Transverse colon (tissue), 4 donors: ENCODE measurements around the gene PROX2. TPM values are rescaled to one million over a fixed set of nuclear protein-coding genes. Genes with fewer than 3 reads are reported as not detected.

Source experiments
- DNase-seq: peaks from one replicate; pipeline ENCODE4 v3.0.0-alpha.2; 2019
- H3K27ac ChIP-seq, 4 donors: fragments of 200-600 bp; sonication (generic); 2 replicates each; pipeline ENCODE4 v1.5.1; 2016 to 2018; ENCODE audit warnings: inconsistent platforms in 4 of 4
- H3K27me3 ChIP-seq: fragments of 200-600 bp; sonication (generic); 2 replicates; pipeline ENCODE4 v1.5.1; 2017; ENCODE audit warnings: inconsistent platforms
- H3K36me3 ChIP-seq, 4 donors: fragments of 200-600 bp; sonication (generic); 2 replicates each; pipeline ENCODE4 v1.5.1; 2017 to 2019; ENCODE audit warnings: inconsistent platforms in 4 of 4
- H3K4me1 ChIP-seq, 4 donors: fragments of 200-600 bp; sonication (generic); 2 replicates each; pipeline ENCODE4 v1.5.1; 2017 to 2020; ENCODE audit warnings: inconsistent platforms in 4 of 4
- H3K4me3 ChIP-seq, 4 donors: fragments of 200-600 bp; sonication (generic); 1 replicate in 1 of 4; 2 replicates in 3 of 4; pipeline versions ENCODE4 v1.5.1 to v1.6.1; 2017 to 2019; ENCODE audit warnings: inconsistent platforms in 4 of 4
- H3K9me3 ChIP-seq, 2 donors: fragments of 200-600 bp; sonication (generic); 2 replicates each; pipeline ENCODE4 v1.5.1; 2017 to 2019; ENCODE audit warnings: inconsistent platforms in 2 of 2
- CTCF ChIP-seq, 5 experiments: fragments of 200-600 bp in 3 of 5; fragments of 450-650 bp in 2 of 5; sonication (generic) in 3 of 5; IDR thresholded peaks; 1 replicate in 2 of 5; 2 replicates in 3 of 5; pipeline ENCODE4 v1.5.1; 2016 to 2017; ENCODE audit warnings: antibody characterized with exemption in 5 of 5, inconsistent platforms in 3 of 5, mild to moderate bottlenecking in 2 of 5, moderate library complexity in 1 of 5
- EP300 ChIP-seq: sonication (generic); formaldehyde crosslinking; IDR thresholded peaks from one replicate; pipeline ENCODE4 v1.6.1; 2017; ENCODE audit warnings: antibody characterized with exemption, low read depth
- POLR2A ChIP-seq: fragments of 450-650 bp; IDR thresholded peaks from one replicate; pipeline ENCODE4 v1.6.1; 2016; ENCODE audit warnings: antibody characterized with exemption, mild to moderate bottlenecking, moderate library complexity
- POLR2AphosphoS5 ChIP-seq, 3 donors: sonication (generic); formaldehyde crosslinking; IDR thresholded peaks; one replicate each; pipeline ENCODE4 v1.6.1; 2016; ENCODE audit warnings: antibody characterized with exemption in 3 of 3
- WGBS, 2 donors: methylation state at CpG; one replicate each; pipeline ENCODE4 v1.1.5; 2018; ENCODE audit warnings: low coverage in 1 of 2; 5-methylcytosine and 5-hydroxymethylcytosine counted together
- in situ Hi-C, 4 donors: fragments of 200-750 bp; cut with MboI; loops; one replicate each; pipeline versions ENCODE4 v1.15.0 to v1.15.1; 2017; ENCODE audit warnings: low sequenced_read_pairs in 3 of 4, low pct_ligation_motif_present in 1 of 4, low pct_unique_long_range_greater_than_20kb in 1 of 4
- intact Hi-C: fragments of 100-400 bp; cut with DNase I; formaldehyde crosslinking; loops from one replicate; pipeline ENCODE4 v1.15.1; 2023; ENCODE audit warnings: low total_unique reads
- total RNA-seq, 4 donors: library from RNA; depleted of rRNA; stranded (reverse); fragments of >200 nt; gene quantifications; one replicate each; pipeline ENCODE4 v1.1.0, GENCODE V29; 2016

The PROX2 gene
- total RNA-seq, 4 donors from 2014 or later = 0.79 TPM; not detected in 3

GRCh38 chr14:74909501-74909900 is 33.6 kb upstream of the PROX2 start:
- no peak for TF ChIP-seq POLR2AphosphoS5 (IDR thresholded peaks at IDR 0.05)
- no peak for TF ChIP-seq CTCF (IDR thresholded peaks at IDR 0.05)
- TF ChIP-seq POLR2A = no peak
- intact Hi-C loops (loop anchor here (5.0 kb wide), 1 partner anchor 47 kb away; no protein-coding TSS in a partner anchor), in situ Hi-C loops (no loop called here)

DNA sequence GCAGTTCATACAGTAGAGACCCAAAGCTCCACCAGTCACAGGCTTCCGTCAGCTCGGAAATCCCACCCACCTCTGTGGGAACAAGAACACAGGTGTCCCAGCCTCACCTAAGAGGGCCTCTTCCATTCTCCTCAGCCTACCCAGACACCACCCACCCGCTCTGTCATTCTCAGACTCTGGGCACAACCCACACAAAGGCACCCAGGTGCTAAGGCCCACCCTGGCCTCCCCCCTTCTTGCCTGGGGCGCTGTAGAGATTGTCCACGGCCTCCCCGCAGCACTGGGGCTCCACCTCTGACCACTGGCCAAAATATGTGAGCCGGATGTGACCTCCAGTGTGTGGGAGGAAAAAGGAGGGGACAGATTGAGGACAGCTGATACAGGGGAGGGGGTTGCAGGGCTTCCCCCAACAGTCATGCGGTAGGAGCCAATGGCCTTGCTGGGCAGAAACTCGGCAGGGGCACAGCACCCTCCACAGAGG is 33.0 kb upstream of the PROX2 start:
- in situ Hi-C loops = no loop called here
- intact Hi-C loops = loop anchor here (5.0 kb wide), 1 partner anchor 47 kb away; no protein-coding TSS in a partner anchor

More at GRCh38 chr14:74909501-74909900, 33.6 kb upstream of the PROX2 start:
- 94% methylated on average over 14 of the region's 14 CpGs; no CpG with 5 or more reads in 1 of the 2 donors for WGBS, 2 donors
- no peak overlapping the region for H3K4me3 ChIP-seq
- no peaks in the 10 kb centered on the region for H3K36me3 ChIP-seq
- H3K9me3 ChIP-seq = no peaks in the 10 kb centered on the region
- H3K4me1 ChIP-seq = peaks cover 6 to 16% (median 11%) of the 10 kb centered on the region in 4 donors
- H3K27me3 ChIP-seq = no peaks in the 10 kb centered on the region
- DNase-seq = no peak
- no peak overlapping the region for H3K27ac ChIP-seq

GRCh38 chr14:74907744-74908143 is 31.8 kb upstream of the PROX2 start:
- Histone ChIP-seq H3K4me3 (no peak overlapping the region), H3K27ac (no peak overlapping the region), H3K27me3 (no peaks in the 10 kb centered on the region), H3K36me3 (peaks cover 0 to 6% (median 0%) of the 10 kb centered on the region in 4 donors), H3K9me3 (no peaks in the 10 kb centered on the region), H3K4me1 (peaks cover 6 to 16% (median 11%) of the 10 kb centered on the region in 4 donors)
- intact Hi-C loops = loop anchor here (5.0 kb wide), 1 partner anchor 45 kb away; no protein-coding TSS in a partner anchor
- no peak for TF ChIP-seq POLR2A
- WGBS, 2 donors = 30 to 40% methylated on average over 1 to 6 of the region's 6 CpGs
- in situ Hi-C loops = no loop called here
- DNase-seq = no peak

More for the DNA sequence above, 33.0 kb upstream of the PROX2 start:
- no peak overlapping the region for H3K4me3 ChIP-seq
- H3K36me3 ChIP-seq = no peaks in the 10 kb centered on the region
- H3K4me1 ChIP-seq = peaks cover 6 to 16% (median 11%) of the 10 kb centered on the region in 4 donors
- no peak for TF ChIP-seq POLR2AphosphoS5 (IDR thresholded peaks at IDR 0.05)
- TF ChIP-seq CTCF (IDR thresholded peaks at IDR 0.05) = no peak
- TF ChIP-seq EP300 = no peak
- no peak for TF ChIP-seq POLR2A
- H3K27me3 ChIP-seq = no peaks in the 10 kb centered on the region
- 83% methylated on average over 9 of the region's 9 CpGs; no CpG with 5 or more reads in 1 of the 2 donors for WGBS, 2 donors
- no peak for DNase-seq
- H3K27ac ChIP-seq = no peak overlapping the region
- H3K9me3 ChIP-seq = no peaks in the 10 kb centered on the region

GRCh38 chr14:74906925-74907521 is 31.1 kb upstream of the PROX2 start:
- intact Hi-C loops = loop anchor here (5.0 kb wide), 1 partner anchor 45 kb away; no protein-coding TSS in a partner anchor
- H3K4me3 ChIP-seq = no peak overlapping the region
- peak; percentile 62 for DNase-seq
- H3K9me3 ChIP-seq = no peaks in the 10 kb centered on the region
- no peaks in the 10 kb centered on the region for H3K27me3 ChIP-seq
- peak in 3 of 5 experiments; percentile 12 to 29 (median 18) for TF ChIP-seq CTCF (IDR thresholded peaks at IDR 0.05)
- TF ChIP-seq POLR2AphosphoS5 (IDR thresholded peaks at IDR 0.05) = no peak
- peak; percentile 6 for TF ChIP-seq POLR2A
- H3K27ac ChIP-seq = no peak overlapping the region
- peaks cover 6 to 16% (median 11%) of the 10 kb centered on the region in 4 donors for H3K4me1 ChIP-seq
- WGBS, 2 donors = 62% methylated on average over 12 of the region's 12 CpGs; no CpG with 5 or more reads in 1 of the 2 donors
- in situ Hi-C loops = no loop called here
- peaks cover 0 to 13% (median 1%) of the 10 kb centered on the region in 4 donors for H3K36me3 ChIP-seq
